ENCODE measurements around the gene EPS8L3. TPM values are rescaled to one million over a fixed set of nuclear protein-coding genes. Genes with fewer than 3 reads are reported as not detected.

EPS8L3 gene
- total and polyA plus RNA-seq, 4 donors: 0.09 to 0.38 (median 0.15) TPM; not detected in 1

GRCh38 chr1:109718495-109718894, 45.2 kb downstream of the EPS8L3 start:
- H3K9ac ChIP-seq (ENCODE audit: low read depth in 1 of 2, low read length in 2 of 2): no peak overlapping the region
- H3K27me3 ChIP-seq (ENCODE audit: control insufficient read depth in 4 of 4, insufficient read depth in 4 of 4, low read length in 3 of 4): no peaks in the 10 kb centered on the region
- TF ChIP-seq CTCF (IDR thresholded peaks at IDR 0.05; ENCODE audit: low read depth, low read length, missing input control): peak; percentile 19
- TF ChIP-seq FOXA2 (IDR thresholded peaks at IDR 0.05): no peak
- TF ChIP-seq FOXA1 (IDR thresholded peaks at IDR 0.05): no peak
- no peak for TF ChIP-seq REST (IDR thresholded peaks at IDR 0.05)
- no peak for TF ChIP-seq GABPA (IDR thresholded peaks at IDR 0.05 in 1 of 2, conservative IDR thresholded peaks at IDR 0.05 in 1 of 2)
- TF ChIP-seq EGR1 (IDR thresholded peaks at IDR 0.05; ENCODE audit: low read depth in 2 of 2): no peak
- no peak for TF ChIP-seq TAF1 (conservative IDR thresholded peaks at IDR 0.05)
- TF ChIP-seq ATF3 (IDR thresholded peaks at IDR 0.05): no peak
- no peak for TF ChIP-seq SP1 (IDR thresholded peaks at IDR 0.05)
- TF ChIP-seq RXRA (IDR thresholded peaks at IDR 0.05): no peak
- TF ChIP-seq YY1 (IDR thresholded peaks at IDR 0.05): no peak
- TF ChIP-seq JUND (IDR thresholded peaks at IDR 0.05): no peak
- no peak for TF ChIP-seq ZBTB33 (IDR thresholded peaks at IDR 0.05)
- no peak for TF ChIP-seq HNF4G (IDR thresholded peaks at IDR 0.05)
- no peak for TF ChIP-seq HNF4A (conservative IDR thresholded peaks at IDR 0.05)
- peak; percentile 62 to 64 for TF ChIP-seq RAD21 (IDR thresholded peaks at IDR 0.05)
- 82% methylated on average over 2 of the region's 2 CpGs for WGBS
- H3K4me1 ChIP-seq (ENCODE audit: control insufficient read depth in 4 of 4, insufficient read depth in 4 of 4, low read length in 3 of 4): no peaks in the 10 kb centered on the region
- no peak overlapping the region for H3K27ac ChIP-seq (ENCODE audit: low read depth in 1 of 2, low read length in 2 of 2)
- no peaks in the 10 kb centered on the region for H3K9me3 ChIP-seq (ENCODE audit: control insufficient read depth in 4 of 4, low read length in 3 of 4)
- H3K4me3 ChIP-seq (ENCODE audit: low read depth in 1 of 3, low read length in 3 of 3): no peak overlapping the region
- H3K36me3 ChIP-seq (ENCODE audit: control insufficient read depth in 4 of 4, insufficient read depth in 3 of 4, low read depth in 1 of 4, low read length in 3 of 4): no peaks in the 10 kb centered on the region
- DNase-seq (ENCODE audit: low spot score): peak; percentile 33

- 91% methylated on average over 5 of the region's 5 CpGs for WGBS
- H3K4me1 ChIP-seq (ENCODE audit: control insufficient read depth in 4 of 4, insufficient read depth in 4 of 4, low read length in 3 of 4): no peaks in the 10 kb centered on the region
- H3K36me3 ChIP-seq (ENCODE audit: control insufficient read depth in 4 of 4, insufficient read depth in 3 of 4, low read depth in 1 of 4, low read length in 3 of 4): no peaks in the 10 kb centered on the region
- H3K9ac ChIP-seq (ENCODE audit: low read depth in 1 of 2, low read length in 2 of 2): no peak overlapping the region
- no peaks in the 10 kb centered on the region for H3K9me3 ChIP-seq (ENCODE audit: control insufficient read depth in 4 of 4, low read length in 3 of 4)
- peak; percentile 24 for DNase-seq (ENCODE audit: low spot score)
- H3K4me3 ChIP-seq (ENCODE audit: low read depth in 1 of 3, low read length in 3 of 3): no peak overlapping the region
- H3K27me3 ChIP-seq (ENCODE audit: control insufficient read depth in 4 of 4, insufficient read depth in 4 of 4, low read length in 3 of 4): no peaks in the 10 kb centered on the region
- no peak overlapping the region for H3K27ac ChIP-seq (ENCODE audit: low read depth in 1 of 2, low read length in 2 of 2)
- no peak for TF ChIP-seq EGR1 (IDR thresholded peaks at IDR 0.05; ENCODE audit: low read depth in 2 of 2)
- TF ChIP-seq RAD21 (IDR thresholded peaks at IDR 0.05): no peak
- no peak for TF ChIP-seq TAF1 (conservative IDR thresholded peaks at IDR 0.05)
- TF ChIP-seq HNF4A (conservative IDR thresholded peaks at IDR 0.05): no peak
- no peak for TF ChIP-seq ZBTB33 (IDR thresholded peaks at IDR 0.05)
- no peak for TF ChIP-seq MAX (IDR thresholded peaks at IDR 0.05)
- no peak for TF ChIP-seq RXRA (IDR thresholded peaks at IDR 0.05)
- TF ChIP-seq REST (IDR thresholded peaks at IDR 0.05): no peak
- no peak for TF ChIP-seq FOXA1 (IDR thresholded peaks at IDR 0.05)
- no peak for TF ChIP-seq NR2F2 (IDR thresholded peaks at IDR 0.05)
Observed at GRCh38 chr1:109717729-109718128, 46.0 kb downstream of the EPS8L3 start.

Measured in liver (tissue), 9 donors.